Stimulated activated CD8-positive, alpha-beta memory T cell treated with anti-CD3 and anti-CD28 coated beads, Interleukin-7, amount 100 ng/mL, for 4 hours (primary cell): Measurements from ENCODE around the gene MYO7B.

ENCODE experiments used
- DNase-seq, 2 donors: peaks; one replicate each; pipeline ENCODE4 v3.0.0-alpha.2; 2020; ENCODE audit warnings: low read depth in 2 of 2

Gene MYO7B

DNA sequence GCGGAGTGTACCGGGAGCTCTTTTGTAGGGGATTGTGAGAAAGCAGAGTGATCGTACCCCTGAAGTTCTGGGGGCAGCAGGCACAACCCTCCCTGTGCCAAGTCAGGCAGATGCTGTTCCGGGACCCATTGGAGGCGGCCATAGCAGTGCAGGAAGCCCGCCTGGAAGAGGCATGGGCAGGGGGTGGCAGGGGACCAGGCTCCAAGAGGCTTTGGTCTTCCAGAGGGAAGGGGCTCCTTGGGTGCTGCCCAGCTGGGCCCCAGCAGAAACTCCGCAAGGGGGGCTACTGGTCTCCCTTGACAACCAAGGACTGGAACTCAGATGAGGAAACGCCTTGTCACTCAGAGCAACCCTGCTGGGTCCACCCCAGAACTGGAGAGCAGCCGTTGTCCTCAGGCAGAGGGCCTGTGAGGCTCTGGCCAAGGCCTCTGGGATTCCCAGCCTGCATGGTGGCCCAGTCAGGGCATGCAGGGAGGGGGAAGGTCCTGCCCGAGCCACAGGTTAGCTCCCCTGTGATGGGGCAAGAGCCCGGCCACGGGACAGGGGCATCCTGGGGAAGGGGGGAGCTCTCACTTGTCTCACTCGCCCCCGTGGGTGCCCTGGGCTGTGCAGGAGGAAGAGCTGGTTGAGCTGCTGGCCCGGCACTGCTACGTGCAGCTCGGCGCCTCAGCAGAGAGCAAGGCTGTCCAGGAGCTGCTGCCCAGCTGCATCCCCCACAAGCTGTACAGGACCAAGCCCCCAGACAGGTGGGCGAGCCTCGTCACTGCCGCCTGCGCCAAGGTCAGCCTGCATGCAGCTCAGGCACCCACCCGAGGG, 89.5 kb downstream of the MYO7B start:
- DNase-seq = no peak

DNA sequence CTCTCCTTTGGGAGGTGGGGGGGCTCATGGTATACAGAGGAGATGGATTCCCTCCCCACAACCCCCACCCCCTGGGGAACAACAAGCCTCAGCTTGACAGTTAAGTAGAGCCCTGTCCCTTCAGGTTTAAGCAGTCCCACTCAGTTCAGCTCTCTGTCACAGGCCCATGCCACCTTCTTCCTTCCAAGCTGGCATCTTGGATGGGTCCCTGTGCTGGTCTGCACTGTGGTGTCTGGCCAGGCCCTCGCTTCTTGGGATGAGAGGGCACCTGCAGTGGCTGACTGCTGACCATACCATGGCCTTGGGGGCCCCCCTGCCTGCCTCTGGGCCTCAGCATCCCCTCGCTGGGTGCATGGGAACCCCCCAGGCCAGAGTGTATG, 90.1 kb downstream of the MYO7B start:
- no peak for DNase-seq

DNA sequence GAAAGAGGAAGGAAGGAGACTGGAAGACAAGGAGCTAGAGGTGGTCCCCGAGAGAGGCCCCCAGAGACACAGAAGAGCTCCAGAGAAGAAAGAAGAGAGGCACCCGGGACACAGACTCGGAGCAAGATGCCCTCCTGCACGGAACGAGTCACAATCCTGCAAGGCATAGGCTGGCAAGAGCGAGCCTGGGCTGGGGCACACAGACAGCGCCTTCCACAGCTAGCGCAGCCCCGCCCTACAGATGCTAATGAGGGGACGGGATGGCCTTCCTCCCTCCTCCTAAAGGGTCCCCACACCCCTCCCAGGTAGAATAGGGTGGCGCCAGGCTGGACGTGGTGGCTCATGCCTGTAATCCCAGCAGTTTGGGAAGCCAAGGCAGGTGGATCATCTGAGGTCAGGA, 90.7 kb downstream of the MYO7B start:
- no peak for DNase-seq

DNA sequence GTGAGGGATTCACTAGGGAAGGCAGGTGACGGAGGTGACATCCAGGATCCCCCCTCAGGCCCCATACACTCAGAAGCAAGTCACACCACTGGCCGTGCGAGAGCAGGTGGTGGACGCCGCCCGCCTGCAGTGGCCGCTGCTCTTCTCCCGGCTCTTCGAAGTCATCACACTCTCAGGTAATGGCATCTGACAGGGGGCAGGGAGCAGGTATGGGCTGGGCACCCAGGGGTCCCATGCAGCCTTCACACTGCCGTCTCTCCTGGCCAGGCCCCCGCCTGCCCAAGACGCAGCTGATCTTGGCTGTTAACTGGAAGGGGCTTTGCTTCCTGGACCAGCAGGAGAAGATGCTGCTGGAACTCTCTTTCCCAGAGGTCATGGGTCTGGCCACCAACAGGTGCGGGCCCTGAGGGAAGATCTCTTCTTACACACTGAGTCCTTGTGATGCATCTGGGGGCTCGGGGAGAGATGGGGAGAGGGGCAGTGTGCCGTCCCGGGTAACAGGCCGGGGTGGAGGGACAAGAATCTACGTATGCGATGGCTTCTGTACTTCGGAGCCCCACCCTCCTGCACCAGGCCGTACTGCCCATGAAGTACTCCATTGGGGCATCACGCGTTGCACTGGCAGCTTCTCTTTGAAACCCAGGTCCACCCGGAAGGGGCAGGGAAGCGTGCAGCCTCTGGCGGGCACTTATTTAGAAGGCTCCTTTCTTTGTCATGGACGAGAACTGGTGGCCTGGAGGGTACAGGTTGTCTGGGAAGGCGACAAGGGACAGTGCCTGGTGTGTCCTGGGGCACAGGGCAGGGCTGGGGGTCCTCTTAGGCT, 91.6 kb downstream of the MYO7B start:
- no peak for DNase-seq

DNA sequence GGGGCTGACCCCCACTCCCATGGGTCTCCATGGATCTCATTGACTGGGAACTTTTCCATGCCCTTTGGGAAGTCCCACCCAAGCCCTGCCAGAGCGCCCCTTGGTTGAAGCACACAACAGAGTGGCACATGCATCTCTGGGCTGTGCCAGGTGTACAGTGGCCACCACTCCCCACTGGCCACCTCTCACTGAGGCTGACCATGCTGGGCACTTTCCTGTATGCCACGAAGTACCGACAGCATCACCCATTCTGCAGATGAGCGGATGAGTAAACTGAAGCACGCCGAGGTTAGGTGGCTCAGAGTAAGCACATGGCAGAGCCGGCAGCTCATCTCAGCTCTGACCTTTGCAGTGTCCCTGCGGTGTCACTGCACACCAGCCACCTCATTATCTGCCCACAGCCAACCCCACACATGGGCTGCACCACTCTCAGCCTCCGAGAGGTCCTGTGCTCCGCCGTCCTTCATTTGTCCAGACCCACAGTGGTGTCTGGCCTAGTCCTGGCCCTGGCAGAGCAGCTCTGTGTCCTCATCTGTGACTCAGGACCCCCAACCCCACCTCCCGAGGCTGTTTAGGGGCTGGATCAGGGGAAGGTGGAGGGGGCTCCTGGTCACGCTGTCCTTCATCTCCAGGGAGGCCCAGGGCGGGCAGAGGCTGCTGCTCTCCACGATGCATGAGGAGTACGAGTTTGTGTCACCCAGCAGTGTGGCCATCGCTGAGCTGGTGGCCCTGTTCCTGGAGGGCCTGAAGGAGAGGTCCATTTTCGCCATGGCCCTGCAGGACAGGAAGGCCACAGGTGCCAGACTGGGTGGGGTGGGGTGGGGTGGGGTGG, 92.5 kb downstream of the MYO7B start:
- no peak for DNase-seq

DNA sequence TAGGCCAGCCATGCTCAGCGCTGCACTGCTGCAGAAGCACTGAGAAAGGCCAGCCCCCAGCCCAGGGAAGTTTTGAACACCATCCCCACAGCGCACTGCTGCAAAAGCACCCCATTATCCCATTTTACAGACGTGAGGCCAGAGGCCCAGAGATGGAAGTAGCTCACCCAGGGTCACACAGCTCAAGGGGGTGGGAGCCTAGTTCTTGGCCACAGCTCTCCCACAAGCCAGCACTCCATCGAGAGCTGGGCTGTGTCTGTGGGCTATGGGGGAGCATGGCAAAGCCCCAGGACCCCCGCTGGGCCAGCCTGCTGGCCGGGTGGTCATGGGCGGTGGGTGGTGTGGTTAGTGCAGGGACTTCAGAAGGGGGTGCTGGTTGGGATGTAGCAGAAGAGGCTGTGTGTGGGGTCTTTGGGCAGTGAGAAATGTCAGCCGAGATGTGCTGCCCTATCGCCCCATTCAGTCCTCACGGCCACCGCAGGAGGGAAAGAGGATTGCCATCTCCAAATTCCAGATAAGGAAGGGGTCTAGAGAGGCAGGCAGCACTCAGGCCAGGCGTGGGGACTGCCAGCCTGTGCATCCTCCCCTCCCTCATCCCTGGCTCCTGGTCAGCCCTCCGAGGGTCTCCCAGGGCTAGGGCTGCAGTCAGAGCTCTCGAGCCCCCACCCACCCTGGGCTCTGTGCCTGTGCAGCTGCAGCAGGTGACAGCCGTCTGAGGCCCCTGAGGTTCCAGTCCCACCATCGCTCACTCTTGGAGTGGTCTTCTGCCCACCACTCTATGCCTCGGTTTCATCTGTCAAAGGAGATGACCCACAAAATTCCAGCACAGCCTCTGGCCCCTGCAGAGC, 93.5 kb downstream of the MYO7B start:
- DNase-seq = no peak

DNA sequence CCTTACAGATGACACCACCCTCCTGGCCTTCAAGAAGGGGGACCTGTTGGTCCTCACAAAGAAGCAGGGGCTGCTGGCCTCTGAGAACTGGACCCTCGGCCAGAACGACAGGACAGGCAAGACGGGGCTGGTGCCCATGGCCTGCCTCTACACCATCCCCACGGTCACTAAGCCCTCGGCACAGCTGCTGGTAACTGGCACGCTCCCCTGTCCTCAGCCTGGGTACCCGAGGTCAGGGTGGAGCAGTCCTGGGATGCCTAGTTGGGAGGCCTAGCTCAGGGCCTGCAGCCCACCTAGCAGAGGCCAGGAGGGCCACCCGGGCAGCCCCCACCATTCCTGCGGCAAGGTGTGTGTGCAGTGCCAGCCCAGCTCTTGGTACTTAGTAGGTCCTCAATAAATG, 94.2 kb downstream of the MYO7B start:
- DNase-seq = no peak

DNA sequence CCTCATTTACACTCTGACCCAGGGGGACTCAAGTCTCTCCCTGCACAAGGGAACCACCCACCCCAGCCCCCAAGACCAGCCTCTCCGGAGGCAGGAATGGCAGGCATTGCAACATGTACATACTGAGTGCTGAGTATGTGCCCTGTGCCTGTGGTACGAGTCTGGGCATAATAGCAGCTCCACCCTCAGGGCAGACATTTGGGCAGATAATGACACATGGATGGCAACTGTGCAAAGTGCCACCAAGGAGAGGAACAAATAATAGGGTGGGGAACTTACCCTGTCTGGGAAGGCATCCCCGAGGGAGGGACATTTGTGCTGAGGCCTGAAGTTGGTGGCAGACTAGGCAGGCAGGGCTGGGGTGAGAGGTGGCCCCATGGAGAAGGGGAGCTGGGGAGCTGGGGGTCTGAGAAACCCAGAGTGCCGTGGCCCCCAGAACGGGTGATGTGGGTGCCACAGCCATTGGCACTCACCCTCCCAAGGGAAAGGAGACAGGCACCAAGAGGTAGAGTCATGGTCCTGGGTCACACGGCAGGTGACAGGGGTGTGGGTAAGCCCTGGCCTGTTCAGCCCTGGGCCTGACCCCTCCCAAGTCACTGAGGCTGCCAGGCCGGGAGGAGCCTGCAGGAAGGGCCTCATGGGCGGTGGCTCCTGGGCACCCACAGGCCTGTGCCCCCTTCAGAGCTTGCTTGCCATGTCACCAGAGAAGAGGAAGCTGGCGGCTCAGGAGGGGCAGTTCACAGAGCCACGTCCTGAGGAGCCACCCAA, 94.8 kb downstream of the MYO7B start:
- no peak for DNase-seq

DNA sequence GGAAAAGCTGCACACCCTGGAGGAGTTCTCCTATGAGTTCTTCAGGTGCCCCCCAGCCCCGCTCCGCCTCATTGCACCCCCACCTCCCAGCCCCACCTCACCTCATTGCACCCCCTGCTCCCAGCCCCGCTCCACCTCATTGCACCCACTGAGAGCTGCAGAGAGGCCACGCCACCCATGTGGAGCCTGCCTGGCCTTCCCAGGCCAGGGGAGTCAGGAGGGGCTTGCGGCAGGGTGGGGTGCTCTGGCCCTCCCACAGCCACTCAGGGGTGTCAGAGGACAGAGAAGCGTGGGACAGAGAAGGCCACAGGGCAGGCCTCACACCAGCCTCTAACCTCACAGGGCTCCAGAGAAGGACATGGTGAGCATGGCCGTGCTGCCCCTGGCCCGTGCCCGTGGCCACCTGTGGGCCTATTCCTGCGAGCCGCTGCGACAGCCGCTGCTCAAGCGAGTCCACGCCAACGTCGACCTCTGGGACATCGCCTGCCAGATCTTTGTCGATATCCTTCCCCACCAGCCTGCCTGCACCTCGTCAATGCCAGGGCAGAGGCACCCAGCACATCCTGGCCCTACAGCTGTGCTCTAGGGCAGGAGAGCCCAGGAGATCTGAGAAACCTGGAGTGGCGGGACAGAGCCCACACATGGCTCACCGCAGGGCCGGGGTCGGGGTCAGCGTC, 95.5 kb downstream of the MYO7B start:
- DNase-seq = no peak

DNA sequence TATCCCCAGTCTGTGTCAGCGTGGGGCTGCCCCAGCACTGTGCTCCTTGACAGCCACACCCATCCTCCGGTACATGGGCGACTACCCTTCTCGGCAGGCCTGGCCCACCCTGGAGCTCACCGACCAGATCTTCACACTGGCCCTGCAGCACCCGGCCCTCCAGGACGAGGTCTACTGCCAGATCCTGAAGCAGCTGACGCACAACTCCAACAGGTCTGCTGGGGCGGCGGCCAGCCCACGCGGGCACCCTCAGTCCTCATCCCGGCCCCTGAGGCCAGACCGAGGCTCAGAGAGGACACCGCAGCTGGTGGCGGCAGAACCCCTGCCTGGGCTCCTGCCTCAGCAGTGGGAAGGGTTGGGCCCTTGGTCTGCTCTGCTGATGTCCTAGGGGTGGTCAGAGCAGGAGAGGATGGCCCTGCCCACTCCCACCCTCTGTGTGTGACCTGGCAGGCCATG, 96.1 kb downstream of the MYO7B start:
- no peak for DNase-seq

DNA sequence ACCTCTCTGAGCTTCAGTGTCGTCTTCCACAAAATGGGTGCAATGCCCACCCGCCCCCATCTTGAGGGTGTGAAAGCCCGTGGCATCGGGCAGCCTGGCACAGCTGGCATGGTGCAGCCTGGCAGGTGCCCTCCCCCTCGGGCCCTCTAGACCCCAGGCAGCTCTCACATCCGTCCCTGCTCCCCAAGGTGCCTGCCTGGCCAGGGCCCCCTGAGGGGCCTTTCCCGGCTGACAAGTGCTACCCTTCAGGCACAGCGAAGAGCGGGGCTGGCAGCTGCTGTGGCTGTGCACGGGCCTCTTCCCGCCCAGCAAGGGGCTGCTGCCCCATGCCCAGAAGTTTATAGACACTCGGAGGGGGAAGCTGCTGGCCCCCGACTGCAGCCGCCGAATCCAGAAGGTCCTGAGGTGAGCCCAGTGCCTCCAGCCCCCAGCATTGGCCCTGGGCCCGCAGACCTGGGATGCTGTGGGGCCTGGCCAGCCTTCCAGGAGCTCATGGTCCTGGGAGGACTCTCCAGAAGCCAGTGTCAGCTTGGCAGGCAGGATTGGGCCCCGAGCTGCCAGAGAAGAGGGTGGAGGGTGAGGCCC, 96.6 kb downstream of the MYO7B start:
- no peak for DNase-seq

DNA sequence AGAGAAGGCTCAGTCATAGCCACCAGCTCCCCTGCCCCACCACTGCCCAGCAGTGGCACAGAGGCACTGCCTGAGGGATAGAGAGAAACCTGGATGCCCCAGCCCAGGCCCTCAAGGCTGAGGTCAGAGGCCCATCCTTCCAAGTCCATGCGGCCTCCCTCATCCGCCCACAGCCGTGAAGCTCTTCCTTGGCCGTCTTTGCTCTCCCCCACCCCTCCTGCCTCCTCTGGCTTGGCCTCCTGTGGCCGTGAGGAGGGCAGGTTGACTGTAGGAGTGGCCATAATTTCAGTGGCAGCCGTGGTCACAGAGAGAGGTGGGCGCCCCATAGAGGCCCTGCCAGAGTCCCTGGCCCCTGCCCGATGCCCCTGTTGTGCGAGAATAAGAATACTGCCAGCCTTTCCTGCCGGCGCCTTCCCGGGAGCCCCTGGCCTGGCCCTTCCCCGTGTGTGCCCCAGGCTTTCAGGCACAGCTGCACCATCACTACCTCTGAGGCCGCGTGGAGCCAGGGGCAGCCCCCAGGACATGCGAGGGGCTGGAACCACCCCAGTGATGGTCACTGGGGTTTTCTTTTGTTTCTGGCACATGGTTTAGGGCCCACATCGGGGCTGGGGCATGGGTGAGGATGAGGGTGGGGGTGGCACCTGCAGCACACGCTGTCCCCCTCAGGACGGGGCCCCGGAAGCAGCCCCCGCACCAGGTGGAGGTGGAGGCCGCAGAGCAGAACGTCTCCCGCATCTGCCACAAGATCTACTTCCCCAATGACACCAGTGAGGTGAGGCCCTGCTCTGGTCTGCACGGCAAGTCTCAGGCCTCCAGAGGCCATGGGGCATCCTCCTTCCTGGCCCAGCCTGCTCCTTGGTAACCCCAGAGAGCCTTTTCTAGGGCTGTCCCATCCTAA, 97.4 kb downstream of the MYO7B start:
- DNase-seq = no peak

DNA sequence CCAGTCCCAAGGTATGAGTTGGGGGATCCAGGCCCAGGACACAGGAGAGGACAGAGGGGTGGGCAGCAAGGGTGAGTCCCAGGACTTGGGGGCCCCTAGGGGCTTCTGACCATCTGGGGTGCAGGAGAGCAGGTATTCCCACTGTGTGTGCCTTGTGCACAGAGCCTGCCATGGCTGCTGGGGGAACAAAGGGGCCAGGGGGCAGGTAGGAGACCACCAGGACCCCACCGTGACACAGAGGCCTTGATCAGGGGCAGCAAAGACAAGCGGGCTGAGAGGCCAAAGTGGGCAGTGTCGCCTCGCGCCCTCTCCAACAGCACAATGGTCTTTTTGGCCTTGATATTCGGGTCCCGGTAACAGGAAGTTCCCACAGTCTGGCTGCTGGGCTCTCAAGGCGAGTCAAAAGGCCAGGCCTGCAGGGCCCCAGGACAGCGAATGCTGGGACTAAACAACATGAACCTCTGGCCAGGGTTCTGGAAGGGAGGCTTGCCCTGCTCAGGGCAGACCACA, 98.1 kb downstream of the MYO7B start:
- DNase-seq = no peak

DNA sequence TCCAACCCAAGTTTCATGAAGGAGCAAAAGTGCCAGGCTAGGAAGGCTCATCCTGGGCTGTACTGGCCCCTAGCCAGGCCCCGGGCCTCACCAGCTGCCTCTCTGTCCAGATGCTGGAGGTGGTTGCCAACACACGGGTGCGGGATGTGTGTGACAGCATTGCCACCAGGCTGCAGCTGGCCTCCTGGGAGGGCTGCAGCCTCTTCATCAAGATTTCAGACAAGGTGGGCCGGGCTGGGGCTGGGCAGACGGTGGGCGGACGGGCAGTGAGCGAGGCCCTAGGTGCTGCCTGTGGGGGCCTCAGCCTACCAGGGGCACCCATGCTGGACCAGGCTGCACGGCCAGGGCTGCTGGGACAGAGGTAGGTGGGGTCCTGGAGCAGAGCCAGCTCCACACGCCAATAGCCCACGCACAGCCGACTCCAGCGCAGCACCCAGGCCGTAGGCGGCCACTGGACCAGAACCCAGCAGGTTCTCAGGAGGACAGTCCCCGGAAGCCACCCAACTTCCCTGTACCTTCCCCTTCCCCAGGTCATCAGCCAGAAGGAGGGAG, 98.7 kb downstream of the MYO7B start:
- no peak for DNase-seq

DNA sequence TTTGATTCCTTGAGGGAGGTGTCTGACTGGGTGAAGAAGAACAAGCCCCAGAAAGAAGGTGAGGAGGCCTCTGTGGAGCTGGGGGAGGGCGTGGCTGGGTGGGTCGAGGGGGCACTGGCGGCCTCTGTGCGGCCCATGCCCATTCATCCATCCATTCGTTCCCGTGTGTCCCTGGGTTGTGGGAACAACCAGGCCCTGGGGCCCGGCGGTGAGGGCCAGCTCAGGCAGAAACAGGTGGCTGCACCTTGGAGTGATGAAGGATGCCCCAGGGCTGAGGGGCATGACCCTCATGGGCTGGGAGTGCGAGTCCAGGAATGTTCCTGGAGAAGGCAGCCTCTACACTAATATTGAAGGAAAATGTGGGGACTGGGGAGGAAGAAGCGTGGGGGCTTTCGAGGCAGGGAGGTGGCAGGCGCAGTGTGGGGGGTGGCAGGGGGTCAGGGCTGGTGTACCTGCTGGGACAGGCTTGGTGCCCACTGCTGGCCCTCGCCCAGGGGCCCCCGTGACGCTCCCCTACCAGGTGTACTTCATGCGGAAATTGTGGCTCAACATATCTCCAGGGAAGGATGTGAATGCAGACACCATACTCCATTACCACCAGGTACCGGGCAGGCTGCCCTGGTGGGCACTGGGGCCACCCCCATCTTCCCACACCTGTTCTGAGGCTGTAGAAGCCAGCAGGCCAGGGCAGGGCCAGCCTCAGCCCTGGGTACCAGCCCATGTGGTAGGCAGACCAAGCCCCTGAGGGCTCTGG, 99.3 kb downstream of the MYO7B start:
- no peak for DNase-seq

DNA sequence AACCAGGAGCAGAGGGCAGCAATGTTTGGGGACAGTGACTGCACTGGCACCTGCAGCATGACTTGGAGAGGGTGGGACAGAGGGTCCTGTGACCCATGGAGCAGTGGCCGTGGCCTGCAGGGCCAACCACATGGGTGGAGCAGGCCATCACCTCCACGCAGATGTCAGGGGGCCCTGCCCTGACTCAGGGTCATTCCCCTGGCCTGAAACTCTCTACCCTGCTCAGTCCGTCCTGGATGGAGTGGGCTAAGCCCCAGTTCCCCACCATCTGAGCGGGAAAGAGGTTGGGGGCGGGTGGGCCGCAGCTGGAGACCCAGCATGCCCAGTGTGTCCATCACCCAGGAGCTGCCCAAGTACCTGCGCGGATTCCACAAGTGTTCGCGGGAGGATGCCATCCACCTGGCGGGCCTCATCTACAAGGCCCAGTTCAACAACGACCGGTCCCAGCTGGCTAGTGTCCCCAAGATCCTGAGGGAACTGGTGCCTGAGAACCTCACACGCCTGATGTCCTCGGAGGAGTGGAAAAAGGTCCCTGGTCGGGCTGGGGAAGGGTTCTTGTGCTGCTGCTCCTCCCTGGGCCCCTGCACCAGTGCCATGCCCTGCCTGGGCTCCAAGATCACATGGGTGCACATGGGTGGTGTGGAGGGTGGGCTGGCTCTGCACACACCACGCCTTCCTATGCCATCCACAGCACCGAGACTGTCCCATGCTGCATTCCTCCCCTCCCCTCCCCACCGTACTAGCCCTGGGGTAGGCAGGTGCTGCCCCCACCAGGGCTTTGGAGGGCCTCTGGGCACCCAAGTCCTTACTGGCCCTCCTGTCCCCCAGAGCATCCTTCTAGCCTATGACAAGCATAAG, 100.1 kb downstream of the MYO7B start:
- no peak for DNase-seq
